Testis (tissue), 3 donors: ENCODE data around the gene MTUS2. TPM values are rescaled to one million over a fixed set of nuclear protein-coding genes. Genes with fewer than 3 reads are reported as not detected.

Source experiments
- DNase-seq: peaks from one replicate; pipeline ENCODE4 v3.0.0-alpha.2; 2019
- H3K27ac ChIP-seq, 2 donors: fragments of 200-600 bp; sonication (generic); one replicate each; pipeline ENCODE4 v1.5.1; 2019
- H3K27me3 ChIP-seq: fragments of 200-600 bp; sonication (generic); one replicate; pipeline ENCODE4 v1.5.1; 2019
- H3K36me3 ChIP-seq: fragments of 200-600 bp; sonication (generic); one replicate; pipeline ENCODE4 v1.5.1; 2017; ENCODE audit warnings: low read depth; ENCODE audit errors: missing control alignments
- H3K4me1 ChIP-seq: fragments of 200-600 bp; sonication (generic); one replicate; pipeline ENCODE4 v1.5.1; 2019
- H3K4me3 ChIP-seq, 2 donors: fragments of 200-600 bp; sonication (generic); one replicate each; pipeline ENCODE4 v1.5.1; 2017 to 2019
- H3K9me3 ChIP-seq: fragments of 200-600 bp; sonication (generic); one replicate; pipeline ENCODE4 v1.5.1; 2017
- CTCF ChIP-seq, 3 experiments: fragments of 450-650 bp in 2 of 3; fragments of 200-600 bp in 1 of 3; sonication (generic) in 1 of 3; IDR thresholded peaks; one replicate each; pipeline ENCODE4 v1.5.1; 2016 to 2019; ENCODE audit warnings: antibody characterized with exemption in 3 of 3, mild to moderate bottlenecking in 2 of 3, moderate library complexity in 1 of 3
- POLR2A ChIP-seq: fragments of 450-650 bp; IDR thresholded peaks from one replicate; pipeline ENCODE4 v1.6.1; 2017; ENCODE audit warnings: antibody characterized with exemption, mild to moderate bottlenecking, moderate library complexity
- WGBS, 2 donors: methylation state at CpG; one replicate each; pipeline ENCODE4 v1.1.5; 2018; 5-methylcytosine and 5-hydroxymethylcytosine counted together
- intact Hi-C: fragments of 100-400 bp; cut with DNase I; formaldehyde crosslinking; loops from one replicate; pipeline ENCODE4 v1.15.1; 2023; ENCODE audit warnings: low total_unique reads
- polyA plus RNA-seq: library from polyadenylated mRNA; stranded (reverse); fragments of 350-450 nt; fragmentation: Illumina TruSeq; extraction: RNeasy Lipid Tissue Mini Kit (QIAGEN cat#74804); gene quantifications from one replicate; pipeline ENCODE4 v1.2.3, GENCODE V29; 2014; ENCODE audit warnings: low read depth, low replicate concordance; ENCODE audit not compliant: insufficient read depth
- total RNA-seq, 2 donors: library from RNA; depleted of rRNA; stranded (reverse); fragments of >200 nt; gene quantifications; one replicate each; pipeline ENCODE4 v1.2.3, GENCODE V29; 2016

MTUS2 gene
- total and polyA plus RNA-seq, 3 donors from 2014 or later: 2.1 to 9.2 (median 8.3) TPM

GRCh38 chr13:29099781-29100406 is 279.8 kb downstream of the MTUS2 start:
- no peak overlapping the region for H3K4me3 ChIP-seq
- H3K4me1 ChIP-seq: no peaks in the 10 kb centered on the region
- no peak overlapping the region for H3K27ac ChIP-seq
- no peak for TF ChIP-seq POLR2A
- TF ChIP-seq CTCF (IDR thresholded peaks at IDR 0.05): no peak
- 48 to 60% methylated on average over 2 of the region's 2 CpGs for WGBS, 2 donors
- H3K36me3 ChIP-seq: no peaks in the 10 kb centered on the region
- H3K9me3 ChIP-seq: no peaks in the 10 kb centered on the region
- no peak for DNase-seq
- intact Hi-C loops: no loop called here
- H3K27me3 ChIP-seq: no peaks in the 10 kb centered on the region

GRCh38 chr13:29100758-29101157 is 280.6 kb downstream of the MTUS2 start:
- Histone ChIP-seq H3K4me3 (no peak overlapping the region), H3K9me3 (no peaks in the 10 kb centered on the region), H3K36me3 (no peaks in the 10 kb centered on the region), H3K27me3 (no peaks in the 10 kb centered on the region), H3K4me1 (no peaks in the 10 kb centered on the region), H3K27ac (no peak overlapping the region)
- intact Hi-C loops: no loop called here
- TF ChIP-seq POLR2A (no peak), CTCF (IDR thresholded peaks at IDR 0.05) (no peak)
- WGBS, 2 donors: 94 to 95% methylated on average over 15 of the region's 15 CpGs
- no peak for DNase-seq

- no peaks in the 10 kb centered on the region for H3K36me3 ChIP-seq
- H3K27ac ChIP-seq: no peak overlapping the region
- 46 to 78% methylated on average over 2 of the region's 2 CpGs for whole genome bisulfite sequencing, 2 donors
- no peak overlapping the region for H3K4me3 ChIP-seq
- H3K9me3 ChIP-seq: no peaks in the 10 kb centered on the region
- no peaks in the 10 kb centered on the region for H3K27me3 ChIP-seq
- intact Hi-C loops: no loop called here
- TF ChIP-seq CTCF (IDR thresholded peaks at IDR 0.05): no peak
- no peak for TF ChIP-seq POLR2A
- no peak for DNase-seq
- no peaks in the 10 kb centered on the region for H3K4me1 ChIP-seq
Measured at GRCh38 chr13:29101409-29101808, 281.3 kb downstream of the MTUS2 start.

- H3K36me3 ChIP-seq: no peaks in the 10 kb centered on the region
- intact Hi-C loops: no loop called here
- TF ChIP-seq POLR2A (no peak), CTCF (IDR thresholded peaks at IDR 0.05) (no peak)
- H3K4me3 ChIP-seq: no peak overlapping the region
- H3K27me3 ChIP-seq: no peaks in the 10 kb centered on the region
- H3K27ac ChIP-seq: no peak overlapping the region
- no peak for DNase-seq
- no peaks in the 10 kb centered on the region for H3K9me3 ChIP-seq
- 67 to 86% methylated on average over 3 of the region's 3 CpGs for WGBS, 2 donors
- H3K4me1 ChIP-seq: no peaks in the 10 kb centered on the region
Measured at GRCh38 chr13:29101905-29102304, 281.8 kb downstream of the MTUS2 start.
